Psoas muscle (tissue), 8 donors: ENCODE data around the gene ADAP1. TPM values are rescaled to one million over a fixed set of nuclear protein-coding genes. Genes with fewer than 3 reads are reported as not detected.
A peak's percentile ranks its signal among the peaks of the same experiment; 100 is the strongest.

Experiments
- ATAC-seq, 4 donors: fragments of 200-7000 bp; cut with Tn5 transposase; one replicate each; pipeline ENCODE4 v1.9.1; 2020; ENCODE audit warnings: moderate library complexity in 3 of 4, mild to moderate bottlenecking in 2 of 4
- DNase-seq, 2 donors: peaks; one replicate each; pipeline ENCODE4 v3.0.0-alpha.2; 2020
- H3K27ac ChIP-seq: fragments of 200-600 bp; one replicate; pipeline ENCODE4 v1.8.0; 2022
- H3K27me3 ChIP-seq, 3 donors: fragments of 200-600 bp in 1 of 3; one replicate each; pipeline versions ENCODE4 v1.6.1 to v1.8.0; 2013 to 2022; ENCODE audit warnings: low read length in 2 of 3, mild to moderate bottlenecking in 2 of 3, moderate library complexity in 1 of 3; ENCODE audit not compliant: insufficient read depth in 3 of 3
- H3K36me3 ChIP-seq, 2 donors: fragments of 200-600 bp in 1 of 2; one replicate each; pipeline versions ENCODE4 v1.6.1 to v1.8.0; 2013 to 2022; ENCODE audit warnings: low read depth in 1 of 2, mild to moderate bottlenecking in 1 of 2, moderate library complexity in 1 of 2; ENCODE audit not compliant: insufficient read depth in 1 of 2
- H3K4me1 ChIP-seq: fragments of 200-600 bp; one replicate; pipeline ENCODE4 v1.8.0; 2022
- H3K4me3 ChIP-seq: fragments of 200-600 bp; one replicate; pipeline ENCODE4 v1.8.0; 2022; ENCODE audit warnings: mild to moderate bottlenecking
- H3K9me3 ChIP-seq: fragments of 200-600 bp; one replicate; pipeline ENCODE4 v1.8.0; 2022
- WGBS, 3 donors: extraction: QIAGEN DNeasy Blood & Tissue Kit; methylation state at CpG; one replicate each; pipeline versions ENCODE4 v1.1.6 to v1.1.7; 2013; 5-methylcytosine and 5-hydroxymethylcytosine counted together
- intact Hi-C, 2 donors: fragments of 100-400 bp; cut with DNase I; formaldehyde crosslinking; loops; one replicate each; pipeline versions ENCODE4 v1.11.0 to v1.14.2; 2022
- polyA plus RNA-seq, 3 donors: library from polyadenylated mRNA; stranded (reverse); fragments of 200-250 nt; gene quantifications; one replicate each; pipeline ENCODE4 v1.2.3, GENCODE V29; 2013
- total RNA-seq, 4 donors: library from RNA; stranded (reverse); fragmentation: NEBNext Ultra II Directional in 2 of 4; extraction: Animal tissue kit (Norgen Biotek cat#: 25700) in 2 of 4; gene quantifications; one replicate each; pipeline versions ENCODE4 v1.2.1 to v1.2.4, GENCODE V29; 2021 to 2023
- TF ChIP-seq, protein P1 (sequence below): fragments of 200-600 bp; IDR thresholded peaks from one replicate; pipeline ENCODE4 v1.8.0; 2022; ENCODE audit warnings: antibody characterized with exemption
- donor health status: healthy with polysubstance abuse.
- donor health status: DM: no; HTN: no; CAD: no; lungs with moderate emphysema.
- donor health status: Bipolar disorder and iron deficiency.
- donor health status: healthy.
- donor health status: DM: yes; HTN: yes; CAD: no.
- donor health status: DM: no; HTN: no; CAD: no.
- donor health status: DM: no; HTN: no; CAD: no.
- donor health status: DM: yes; HTN: yes; CAD: no.

The ADAP1 gene
- total and polyA plus RNA-seq, 7 donors: 0.18 to 1.4 (median 0.88) TPM

DNA sequence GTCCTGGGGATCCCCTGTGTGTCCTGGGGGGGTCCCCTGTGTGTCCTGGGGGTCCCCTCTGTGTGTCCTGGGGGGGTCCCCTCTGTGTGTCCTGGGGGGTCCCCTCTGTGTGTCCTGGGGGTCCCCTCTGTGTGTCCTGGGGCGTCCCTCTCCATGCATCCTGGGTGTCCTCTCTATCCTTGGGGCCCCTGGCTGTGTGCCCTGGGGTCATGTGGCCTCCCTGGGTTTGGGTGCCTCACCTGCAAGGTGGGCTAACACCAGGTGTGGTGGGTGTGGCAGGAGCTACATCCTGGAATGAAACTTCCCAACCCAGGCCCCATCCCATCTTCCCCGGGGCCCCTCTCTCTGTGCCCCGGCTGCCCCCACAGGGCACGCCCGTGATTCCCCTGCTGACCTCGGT, 33.4 kb upstream of the ADAP1 start:
- no peak overlapping the region for H3K4me3 ChIP-seq
- no peak for DNase-seq
- no peaks in the 10 kb centered on the region for H3K9me3 ChIP-seq
- intact Hi-C loops: no loop called here
- no peak overlapping the region for H3K27ac ChIP-seq
- TF ChIP-seq, protein P1, sequence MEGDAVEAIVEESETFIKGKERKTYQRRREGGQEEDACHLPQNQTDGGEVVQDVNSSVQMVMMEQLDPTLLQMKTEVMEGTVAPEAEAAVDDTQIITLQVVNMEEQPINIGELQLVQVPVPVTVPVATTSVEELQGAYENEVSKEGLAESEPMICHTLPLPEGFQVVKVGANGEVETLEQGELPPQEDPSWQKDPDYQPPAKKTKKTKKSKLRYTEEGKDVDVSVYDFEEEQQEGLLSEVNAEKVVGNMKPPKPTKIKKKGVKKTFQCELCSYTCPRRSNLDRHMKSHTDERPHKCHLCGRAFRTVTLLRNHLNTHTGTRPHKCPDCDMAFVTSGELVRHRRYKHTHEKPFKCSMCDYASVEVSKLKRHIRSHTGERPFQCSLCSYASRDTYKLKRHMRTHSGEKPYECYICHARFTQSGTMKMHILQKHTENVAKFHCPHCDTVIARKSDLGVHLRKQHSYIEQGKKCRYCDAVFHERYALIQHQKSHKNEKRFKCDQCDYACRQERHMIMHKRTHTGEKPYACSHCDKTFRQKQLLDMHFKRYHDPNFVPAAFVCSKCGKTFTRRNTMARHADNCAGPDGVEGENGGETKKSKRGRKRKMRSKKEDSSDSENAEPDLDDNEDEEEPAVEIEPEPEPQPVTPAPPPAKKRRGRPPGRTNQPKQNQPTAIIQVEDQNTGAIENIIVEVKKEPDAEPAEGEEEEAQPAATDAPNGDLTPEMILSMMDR: no peak
- H3K27me3 ChIP-seq: peaks cover 0 to 92% (median 29%) of the 10 kb centered on the region in 3 donors
- no peak for ATAC-seq
- peaks cover 5% of the 10 kb centered on the region for H3K4me1 ChIP-seq
- WGBS, 3 donors: 51 to 69% (median 55%) methylated on average over 6 of the region's 6 CpGs
- no peaks in the 10 kb centered on the region for H3K36me3 ChIP-seq

DNA sequence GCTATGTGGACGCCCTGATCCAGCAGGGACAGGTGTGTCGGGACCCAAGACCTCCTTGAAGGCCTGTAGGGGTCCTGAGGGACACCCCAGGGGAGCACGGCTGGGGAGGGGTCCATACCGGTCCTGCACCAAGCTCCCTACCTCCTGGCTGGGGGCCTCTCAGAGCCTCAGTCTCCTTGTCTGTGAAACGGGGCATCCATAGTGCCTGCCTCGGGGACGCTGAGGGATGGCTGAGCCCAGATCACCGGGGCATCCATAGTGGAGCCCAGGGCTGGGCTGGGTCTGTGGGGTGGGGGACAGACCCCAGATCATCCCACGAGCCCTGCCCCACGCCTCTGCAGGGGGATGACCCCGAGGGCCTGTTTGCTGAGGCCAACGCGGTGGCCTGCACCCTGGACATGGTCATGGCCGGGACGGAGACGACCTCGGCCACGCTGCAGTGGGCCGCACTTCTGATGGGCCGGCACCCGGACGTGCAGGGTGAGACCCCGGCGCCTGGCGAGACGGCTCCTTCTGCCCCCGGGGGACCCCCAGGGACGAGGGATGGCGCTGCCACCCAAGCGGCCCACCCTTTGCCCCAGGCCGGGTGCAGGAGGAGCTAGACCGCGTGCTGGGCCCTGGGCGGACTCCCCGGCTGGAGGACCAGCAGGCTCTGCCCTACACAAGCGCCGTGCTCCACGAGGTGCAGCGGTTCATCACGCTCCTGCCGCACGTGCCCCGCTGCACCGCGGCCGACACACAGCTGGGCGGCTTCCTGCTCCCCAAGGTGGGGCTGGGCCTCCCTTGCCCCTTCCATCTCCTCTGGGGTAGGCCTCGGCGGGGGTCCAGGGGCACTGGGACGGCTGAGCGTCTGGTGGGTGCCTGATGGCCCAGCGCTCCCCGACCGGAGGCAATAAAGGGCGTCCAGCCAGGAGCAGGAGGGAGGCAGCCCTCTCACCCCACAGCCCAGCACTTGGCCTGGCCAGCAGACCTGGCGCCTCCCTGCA, 32.6 kb upstream of the ADAP1 start:
- Histone ChIP-seq H3K4me1 (peaks cover 5% of the 10 kb centered on the region), H3K9me3 (no peaks in the 10 kb centered on the region), H3K27me3 (peaks cover 0 to 84% (median 26%) of the 10 kb centered on the region in 3 donors), H3K36me3 (no peaks in the 10 kb centered on the region), H3K4me3 (no peak overlapping the region), H3K27ac (no peak overlapping the region)
- intact Hi-C loops: no loop called here
- ATAC-seq (no peak), DNase-seq (no peak)
- TF ChIP-seq, protein P1: no peak
- WGBS, 3 donors: 65 to 75% (median 70%) methylated on average over 46 to 56 of the region's 56 CpGs

DNA sequence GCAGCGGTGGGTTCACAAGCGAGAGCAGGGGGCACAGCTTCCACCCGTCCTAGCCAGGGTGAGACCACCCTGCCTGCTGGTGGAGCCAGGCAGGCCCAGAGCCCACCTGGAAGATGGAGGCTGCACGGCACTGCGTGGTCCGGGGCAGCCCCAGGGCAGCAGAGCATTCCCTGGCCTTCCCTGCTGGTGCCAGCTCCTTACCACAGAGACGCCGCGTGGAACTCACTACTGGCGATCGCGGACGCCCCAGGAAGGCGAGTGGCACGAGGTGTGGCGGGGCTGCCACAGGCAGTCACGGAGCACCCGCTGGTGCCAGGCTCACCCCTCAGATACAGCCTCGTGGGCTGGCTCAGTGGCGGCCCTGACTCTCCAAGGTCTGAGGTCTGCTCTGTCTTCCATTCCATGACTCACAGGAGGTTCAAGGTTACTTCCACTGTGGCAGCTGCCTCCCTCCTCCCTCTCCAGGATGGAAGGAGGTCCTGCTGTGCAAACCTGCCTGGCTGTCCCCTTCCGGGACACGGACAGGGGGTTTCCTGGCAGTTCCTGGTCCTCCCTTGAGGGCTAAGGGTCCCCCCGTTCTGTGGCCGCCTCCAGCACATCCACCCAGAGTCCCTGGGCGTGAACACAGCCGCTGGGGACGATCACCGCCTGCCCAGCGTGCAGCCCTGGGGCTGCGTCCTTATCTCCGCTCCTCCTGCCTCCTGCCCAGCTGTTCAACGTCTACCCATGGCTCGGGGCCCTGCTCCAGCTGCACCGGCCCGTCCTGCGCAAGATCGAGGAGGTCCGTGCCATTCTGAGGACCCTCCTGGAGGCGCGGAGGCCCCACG, 31.6 kb upstream of the ADAP1 start:
- peak in 1 of 4 donors; percentile 11 for ATAC-seq
- no peaks in the 10 kb centered on the region for H3K36me3 ChIP-seq
- no peak overlapping the region for H3K27ac ChIP-seq
- no peak overlapping the region for H3K4me3 ChIP-seq
- peaks cover 5% of the 10 kb centered on the region for H3K4me1 ChIP-seq
- intact Hi-C loops: no loop called here
- H3K27me3 ChIP-seq: peaks cover 0 to 75% (median 21%) of the 10 kb centered on the region in 3 donors
- WGBS, 3 donors: 33 to 48% (median 38%) methylated on average over 35 to 41 of the region's 41 CpGs
- TF ChIP-seq, protein P1: no peak
- no peaks in the 10 kb centered on the region for H3K9me3 ChIP-seq
- DNase-seq: no peak

DNA sequence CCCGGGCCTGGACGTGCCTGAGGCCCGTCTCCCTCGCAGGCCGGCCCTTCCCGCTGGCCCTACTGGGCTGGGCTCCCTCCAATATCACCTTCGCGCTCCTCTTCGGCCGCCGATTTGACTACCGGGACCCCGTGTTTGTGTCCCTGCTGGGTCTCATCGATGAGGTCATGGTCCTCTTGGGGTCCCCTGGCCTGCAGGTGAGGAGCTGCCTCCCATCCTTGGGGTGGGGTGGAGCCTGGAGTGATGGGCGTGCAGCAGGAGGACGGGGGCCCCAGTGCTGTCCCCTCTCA, 30.6 kb upstream of the ADAP1 start:
- intact Hi-C loops: no loop called here
- no peak overlapping the region for H3K4me3 ChIP-seq
- H3K27me3 ChIP-seq: peaks cover 0 to 67% (median 18%) of the 10 kb centered on the region in 3 donors
- no peak overlapping the region for H3K27ac ChIP-seq
- WGBS, 3 donors: 66 to 84% (median 71%) methylated on average over 16 of the region's 16 CpGs
- TF ChIP-seq, protein P1: no peak
- H3K4me1 ChIP-seq: no peaks in the 10 kb centered on the region
- no peaks in the 10 kb centered on the region for H3K36me3 ChIP-seq
- no peak for ATAC-seq
- no peak for DNase-seq
- H3K9me3 ChIP-seq: no peaks in the 10 kb centered on the region
